ENCODE results near the gene SDHC.
A peak's percentile ranks its signal among the peaks of the same experiment; 100 is the strongest.

SDHC gene

GRCh38 chr1:161314201-161314981 lies at the start of gene SDHC:
SDHC (plus strand) TSS chr1:161314381; CDS start chr1:161314406, 25 bp downstream.
- peak; percentile 27 for DNase-seq

- DNase-seq = no peak
Measured at GRCh38 chr1:161265305-161265704, 48.9 kb upstream of the SDHC start.

GRCh38 chr1:161266202-161266601 lies 48.0 kb upstream of the SDHC start:
- no peak for DNase-seq

- no peak for DNase-seq
Measured at GRCh38 chr1:161266836-161267235, 47.3 kb upstream of the SDHC start.

- DNase-seq = no peak
Measured at GRCh38 chr1:161267321-161267720, 46.9 kb upstream of the SDHC start.

- DNase-seq = no peak
Measured at GRCh38 chr1:161273402-161273801, 40.8 kb upstream of the SDHC start.

- peak; percentile 58 for DNase-seq
Measured at GRCh38 chr1:161274874-161275273, 39.3 kb upstream of the SDHC start.

GRCh38 chr1:161282991-161283390 lies 31.2 kb upstream of the SDHC start:
- no peak for DNase-seq

- DNase-seq = no peak
Measured at GRCh38 chr1:161285113-161285512, 29.1 kb upstream of the SDHC start.

- DNase-seq = no peak
Measured at GRCh38 chr1:161285521-161285920, 28.7 kb upstream of the SDHC start.

GRCh38 chr1:161287482-161288054 lies 26.6 kb upstream of the SDHC start:
- DNase-seq = no peak

GRCh38 chr1:161290779-161291178 lies 23.4 kb upstream of the SDHC start:
- DNase-seq = no peak

- DNase-seq = no peak
Measured at GRCh38 chr1:161297415-161297814, 16.8 kb upstream of the SDHC start.

GRCh38 chr1:161298116-161298515 lies 16.1 kb upstream of the SDHC start:
- no peak for DNase-seq

GRCh38 chr1:161299347-161299746 lies 14.8 kb upstream of the SDHC start:
- no peak for DNase-seq

GRCh38 chr1:161300478-161300877 lies 13.7 kb upstream of the SDHC start:
- no peak for DNase-seq

GRCh38 chr1:161304927-161305866 lies 9.0 kb upstream of the SDHC start:
- no peak for DNase-seq

GRCh38 chr1:161305867-161306519 lies 8.2 kb upstream of the SDHC start:
- no peak for DNase-seq

- no peak for DNase-seq
Measured at GRCh38 chr1:161307230-161307768, 6.9 kb upstream of the SDHC start.

- DNase-seq = no peak
Measured at GRCh38 chr1:161307892-161308638, 6.1 kb upstream of the SDHC start.

GRCh38 chr1:161309868-161310267 lies 4.3 kb upstream of the SDHC start, which contains the start of gene MPZ:
MPZ (minus strand) TSS chr1:161309968; CDS start chr1:161309905, 63 bp downstream.
- DNase-seq = no peak
